Uterus (tissue), 4 donors: ENCODE measurements around the gene BCO1. TPM values are rescaled to one million over a fixed set of nuclear protein-coding genes. Genes with fewer than 3 reads are reported as not detected.

ENCODE experiments used
- DNase-seq, 2 donors: peaks; one replicate each; pipeline ENCODE4 v3.0.0-alpha.2; 2019 to 2020
- H3K27ac ChIP-seq, 2 donors: fragments of 200-600 bp; sonication (generic); 1 replicate in 1 of 2; 2 replicates in 1 of 2; pipeline ENCODE4 v1.5.1; 2016 to 2018
- H3K27me3 ChIP-seq, 2 donors: fragments of 200-600 bp; sonication (generic); one replicate each; pipeline ENCODE4 v1.5.1; 2018 to 2019; ENCODE audit warnings: control low read depth in 1 of 2
- H3K36me3 ChIP-seq, 2 donors: fragments of 200-600 bp; sonication (generic); one replicate each; pipeline ENCODE4 v1.5.1; 2019; ENCODE audit warnings: control low read depth in 1 of 2
- H3K4me1 ChIP-seq, 2 donors: fragments of 200-600 bp; sonication (generic); one replicate each; pipeline ENCODE4 v1.5.1; 2018 to 2019; ENCODE audit warnings: control low read depth in 1 of 2
- H3K4me3 ChIP-seq, 2 donors: fragments of 200-600 bp; sonication (generic); 1 replicate in 1 of 2; 2 replicates in 1 of 2; pipeline ENCODE4 v1.5.1; 2018 to 2019; ENCODE audit warnings: mild to moderate bottlenecking in 1 of 2
- H3K9me3 ChIP-seq, 2 donors: fragments of 200-600 bp; sonication (generic); one replicate each; pipeline ENCODE4 v1.5.1; 2019; ENCODE audit warnings: control low read depth in 1 of 2
- POLR2A ChIP-seq, 2 donors: fragments of 450-650 bp; IDR thresholded peaks; one replicate each; pipeline ENCODE4 v1.6.1; 2016; ENCODE audit warnings: antibody characterized with exemption in 2 of 2, mild to moderate bottlenecking in 1 of 2, moderate library complexity in 1 of 2
- intact Hi-C: fragments of 100-400 bp; cut with DNase I; formaldehyde crosslinking; loops from one replicate; pipeline ENCODE4 v1.15.1; 2023; ENCODE audit warnings: low total_unique reads
- total RNA-seq, 4 donors: library from RNA; depleted of rRNA in 3 of 4; stranded (reverse); fragments of >200 nt in 3 of 4; gene quantifications; one replicate each; pipeline versions ENCODE4 v1.1.0 to v1.2.4, GENCODE V29; 2014 to 2023
- TF ChIP-seq, protein P1 (sequence below), 4 experiments: fragments of 200-600 bp in 2 of 4; fragments of 450-650 bp in 2 of 4; sonication (generic) in 2 of 4; IDR thresholded peaks; one replicate each; pipeline ENCODE4 v1.5.1; 2016 to 2019; ENCODE audit warnings: antibody characterized with exemption in 4 of 4, mild to moderate bottlenecking in 2 of 4, moderate library complexity in 1 of 4
- donor health status: DM: yes; HTN: yes; CAD: no.

Gene BCO1
- total RNA-seq, 4 donors from 2014 or later = 0.27 to 2.6 (median 0.97) TPM; not detected in 1

- no peak overlapping the region for H3K4me3 ChIP-seq
- no peak for DNase-seq
- TF ChIP-seq POLR2A (IDR thresholded peaks at IDR 0.05) = no peak
- TF ChIP-seq, protein P1, sequence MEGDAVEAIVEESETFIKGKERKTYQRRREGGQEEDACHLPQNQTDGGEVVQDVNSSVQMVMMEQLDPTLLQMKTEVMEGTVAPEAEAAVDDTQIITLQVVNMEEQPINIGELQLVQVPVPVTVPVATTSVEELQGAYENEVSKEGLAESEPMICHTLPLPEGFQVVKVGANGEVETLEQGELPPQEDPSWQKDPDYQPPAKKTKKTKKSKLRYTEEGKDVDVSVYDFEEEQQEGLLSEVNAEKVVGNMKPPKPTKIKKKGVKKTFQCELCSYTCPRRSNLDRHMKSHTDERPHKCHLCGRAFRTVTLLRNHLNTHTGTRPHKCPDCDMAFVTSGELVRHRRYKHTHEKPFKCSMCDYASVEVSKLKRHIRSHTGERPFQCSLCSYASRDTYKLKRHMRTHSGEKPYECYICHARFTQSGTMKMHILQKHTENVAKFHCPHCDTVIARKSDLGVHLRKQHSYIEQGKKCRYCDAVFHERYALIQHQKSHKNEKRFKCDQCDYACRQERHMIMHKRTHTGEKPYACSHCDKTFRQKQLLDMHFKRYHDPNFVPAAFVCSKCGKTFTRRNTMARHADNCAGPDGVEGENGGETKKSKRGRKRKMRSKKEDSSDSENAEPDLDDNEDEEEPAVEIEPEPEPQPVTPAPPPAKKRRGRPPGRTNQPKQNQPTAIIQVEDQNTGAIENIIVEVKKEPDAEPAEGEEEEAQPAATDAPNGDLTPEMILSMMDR (IDR thresholded peaks at IDR 0.05) = no peak
- no peaks in the 10 kb centered on the region for H3K9me3 ChIP-seq
- H3K27me3 ChIP-seq = no peaks in the 10 kb centered on the region
- H3K4me1 ChIP-seq = no peaks in the 10 kb centered on the region
- H3K36me3 ChIP-seq = no peaks in the 10 kb centered on the region
- intact Hi-C loops = no loop called here
- no peak overlapping the region for H3K27ac ChIP-seq
These were observed 36.6 kb downstream of the BCO1 start for GRCh38 chr16:81275064-81275532.

GRCh38 chr16:81275795-81276194 lies 37.3 kb downstream of the BCO1 start:
- Histone ChIP-seq H3K4me3 (no peak overlapping the region), H3K9me3 (no peaks in the 10 kb centered on the region), H3K36me3 (no peaks in the 10 kb centered on the region), H3K4me1 (no peaks in the 10 kb centered on the region), H3K27ac (no peak overlapping the region), H3K27me3 (no peaks in the 10 kb centered on the region)
- DNase-seq = no peak
- intact Hi-C loops = no loop called here
- no peak for TF ChIP-seq POLR2A (IDR thresholded peaks at IDR 0.05)
- TF ChIP-seq, protein P1 (IDR thresholded peaks at IDR 0.05) = no peak

DNA sequence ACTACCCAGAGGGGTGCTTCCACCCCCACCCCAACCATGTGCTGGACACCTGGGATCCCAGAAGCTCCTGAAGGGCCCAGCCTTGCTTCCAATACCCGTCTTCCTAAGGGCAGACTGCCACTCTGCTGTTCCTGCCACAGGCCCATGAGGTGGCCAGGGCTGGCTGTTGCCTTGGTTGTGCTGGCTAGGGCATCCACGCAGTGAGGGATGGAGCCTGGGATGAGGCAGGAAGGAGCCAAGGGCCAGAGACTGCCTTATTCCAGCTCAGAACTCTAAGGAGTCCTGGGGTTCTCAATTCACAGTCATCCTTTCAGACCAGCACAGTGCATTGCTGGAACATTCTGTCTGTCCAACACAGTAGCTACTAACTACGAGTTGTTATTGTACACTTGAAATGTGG lies 37.8 kb downstream of the BCO1 start:
- Histone ChIP-seq H3K9me3 (no peaks in the 10 kb centered on the region), H3K36me3 (no peaks in the 10 kb centered on the region), H3K27ac (no peak overlapping the region), H3K4me1 (no peaks in the 10 kb centered on the region), H3K4me3 (no peak overlapping the region), H3K27me3 (no peaks in the 10 kb centered on the region)
- DNase-seq = no peak
- TF ChIP-seq POLR2A (IDR thresholded peaks at IDR 0.05) = no peak
- TF ChIP-seq, protein P1 (IDR thresholded peaks at IDR 0.05) = no peak
- intact Hi-C loops = no loop called here

- no peak for TF ChIP-seq POLR2A (IDR thresholded peaks at IDR 0.05)
- TF ChIP-seq, protein P1 (IDR thresholded peaks at IDR 0.05) = no peak
- Histone ChIP-seq H3K4me3 (no peak overlapping the region), H3K27me3 (no peaks in the 10 kb centered on the region), H3K9me3 (no peaks in the 10 kb centered on the region), H3K27ac (no peak overlapping the region), H3K4me1 (no peaks in the 10 kb centered on the region), H3K36me3 (no peaks in the 10 kb centered on the region)
- DNase-seq = no peak
- intact Hi-C loops = no loop called here
These were observed 39.1 kb downstream of the BCO1 start for GRCh38 chr16:81277541-81278080.

DNA sequence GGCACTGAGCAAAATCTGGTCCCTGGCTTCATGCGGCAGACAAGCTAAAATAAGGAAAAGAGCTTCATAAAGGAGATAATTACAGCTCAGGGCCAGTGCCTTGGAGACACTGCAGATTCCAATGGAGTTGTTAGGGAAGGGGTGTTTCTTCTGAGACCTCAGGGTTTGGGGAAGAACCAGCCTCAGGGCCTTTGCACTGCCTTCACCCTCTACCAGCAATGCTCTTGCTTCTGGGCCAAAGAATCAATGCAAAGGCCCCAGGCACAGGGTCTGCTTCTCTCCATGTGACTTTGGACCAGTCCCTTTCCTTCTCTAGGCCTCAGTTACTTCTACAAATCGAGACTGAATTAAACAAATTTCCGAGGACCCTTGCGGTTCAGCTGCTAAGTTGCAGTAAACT lies 40.0 kb downstream of the BCO1 start:
- H3K9me3 ChIP-seq = no peaks in the 10 kb centered on the region
- no peak for DNase-seq
- H3K4me3 ChIP-seq = no peak overlapping the region
- no peaks in the 10 kb centered on the region for H3K4me1 ChIP-seq
- TF ChIP-seq, protein P1 (IDR thresholded peaks at IDR 0.05) = no peak
- TF ChIP-seq POLR2A (IDR thresholded peaks at IDR 0.05) = no peak
- H3K36me3 ChIP-seq = no peaks in the 10 kb centered on the region
- no peak overlapping the region for H3K27ac ChIP-seq
- no peaks in the 10 kb centered on the region for H3K27me3 ChIP-seq
- intact Hi-C loops = no loop called here
